Gastroesophageal sphincter (tissue), 4 donors: ENCODE results near the gene HSPA1L. TPM values are rescaled to one million over a fixed set of nuclear protein-coding genes. Genes with fewer than 3 reads are reported as not detected.
"Not testable (repeated sequence)": the region's sequence is repeated elsewhere in the genome, so short reads cannot be mapped to it uniquely, and the experiment has no call there.

ENCODE experiments used
- ATAC-seq: fragments of 150-250 bp; one replicate; pipeline ENCODE4 v1.9.1; 2016; ENCODE audit warnings: mild to moderate bottlenecking, moderate library complexity
- H3K27ac ChIP-seq, 4 donors: fragments of 200-600 bp; sonication (generic) in 3 of 4; 1 replicate in 3 of 4; 2 replicates in 1 of 4; pipeline ENCODE4 v1.5.1; 2016 to 2019
- H3K27me3 ChIP-seq: fragments of 200-600 bp; sonication (generic); one replicate; pipeline ENCODE4 v1.5.1; 2019
- H3K36me3 ChIP-seq, 2 donors: fragments of 200-600 bp; sonication (generic); one replicate each; pipeline ENCODE4 v1.5.1; 2019; ENCODE audit warnings: control low read depth in 1 of 2
- H3K4me1 ChIP-seq, 3 donors: fragments of 200-600 bp; sonication (generic); 1 replicate in 2 of 3; 2 replicates in 1 of 3; pipeline ENCODE4 v1.5.1; 2016 to 2019; ENCODE audit warnings: control low read depth in 2 of 3
- H3K4me3 ChIP-seq, 2 donors: fragments of 200-600 bp; sonication (generic); one replicate each; pipeline ENCODE4 v1.5.1; 2019; ENCODE audit warnings: mild to moderate bottlenecking in 1 of 2, moderate library complexity in 1 of 2
- H3K9me3 ChIP-seq, 3 donors: fragments of 200-600 bp; sonication (generic); one replicate each; pipeline ENCODE4 v1.5.1; 2017 to 2019; ENCODE audit warnings: control low read depth in 2 of 3
- CTCF ChIP-seq, 4 experiments: fragments of 200-600 bp in 2 of 4; fragments of 450-650 bp in 2 of 4; sonication (generic) in 1 of 4; IDR thresholded peaks; one replicate each; pipeline ENCODE4 v1.5.1; 2017 to 2019; ENCODE audit warnings: antibody characterized with exemption in 4 of 4, mild to moderate bottlenecking in 2 of 4, moderate library complexity in 2 of 4
- EP300 ChIP-seq: sonication (generic); formaldehyde crosslinking; IDR thresholded peaks from one replicate; pipeline ENCODE4 v1.6.1; 2017; ENCODE audit warnings: antibody characterized with exemption, mild to moderate bottlenecking
- POLR2A ChIP-seq, 2 donors: fragments of 450-650 bp; IDR thresholded peaks; one replicate each; pipeline ENCODE4 v1.6.1; 2017; ENCODE audit warnings: antibody characterized with exemption in 2 of 2, mild to moderate bottlenecking in 2 of 2, moderate library complexity in 1 of 2
- POLR2AphosphoS5 ChIP-seq: sonication (generic); formaldehyde crosslinking; IDR thresholded peaks from one replicate; pipeline ENCODE4 v1.6.1; 2017; ENCODE audit warnings: antibody characterized with exemption
- WGBS, 2 donors: methylation state at CpG; one replicate each; pipeline ENCODE4 v1.1.5; 2018; ENCODE audit warnings: low coverage in 1 of 2; 5-methylcytosine and 5-hydroxymethylcytosine counted together
- total RNA-seq, 4 donors: library from RNA; depleted of rRNA; stranded (reverse); fragments of >200 nt; gene quantifications; one replicate each; pipeline ENCODE4 v1.1.0, GENCODE V29; 2016

HSPA1L gene
- total RNA-seq, 4 donors from 2014 or later: 1.9 to 3.9 (median 2.6) TPM

DNA sequence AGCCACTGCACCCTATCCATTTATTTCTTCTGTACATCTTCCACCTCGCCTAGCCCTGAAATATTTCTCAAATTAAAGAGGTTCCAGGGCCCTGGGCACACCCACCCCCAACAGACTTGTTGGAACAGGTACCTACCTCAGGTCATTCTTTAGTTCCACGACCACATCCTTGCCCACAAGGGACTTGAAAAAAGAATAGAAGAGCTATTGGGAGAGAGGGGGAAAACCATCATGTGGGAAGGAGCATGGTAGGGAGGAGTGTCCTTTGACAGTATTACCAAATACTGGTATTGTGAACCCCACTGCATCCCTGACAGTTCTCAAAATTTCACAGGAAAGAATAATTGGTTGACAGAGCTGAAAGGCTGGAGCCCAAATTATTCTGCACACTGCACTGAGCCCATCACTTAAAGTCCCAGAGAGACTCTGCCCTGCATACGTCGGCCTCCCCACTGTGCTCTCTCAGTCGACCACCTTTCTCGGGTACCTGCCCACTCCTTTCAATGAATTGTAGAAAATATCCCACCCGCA is 9.1 kb downstream of the HSPA1L start:
- H3K27ac ChIP-seq: peak overlapping the region; percentile 90 to 96 (median 92)
- peaks cover 3 to 26% (median 5%) of the 10 kb centered on the region in 3 donors for H3K4me1 ChIP-seq
- ATAC-seq: peak; percentile 2
- TF ChIP-seq POLR2AphosphoS5 (no peak), CTCF (IDR thresholded peaks at IDR 0.05) (no peak), POLR2A (IDR thresholded peaks at IDR 0.05) (no peak), EP300 (no peak)
- 3 to 12% methylated on average over 5 to 7 of the region's 7 CpGs for WGBS, 2 donors
- peak overlapping the region; percentile 59 to 63 for H3K4me3 ChIP-seq
- no peaks in the 10 kb centered on the region for H3K27me3 ChIP-seq
- H3K9me3 ChIP-seq: no peaks in the 10 kb centered on the region
- peaks cover 0 to 24% of the 10 kb centered on the region in 2 donors for H3K36me3 ChIP-seq

DNA sequence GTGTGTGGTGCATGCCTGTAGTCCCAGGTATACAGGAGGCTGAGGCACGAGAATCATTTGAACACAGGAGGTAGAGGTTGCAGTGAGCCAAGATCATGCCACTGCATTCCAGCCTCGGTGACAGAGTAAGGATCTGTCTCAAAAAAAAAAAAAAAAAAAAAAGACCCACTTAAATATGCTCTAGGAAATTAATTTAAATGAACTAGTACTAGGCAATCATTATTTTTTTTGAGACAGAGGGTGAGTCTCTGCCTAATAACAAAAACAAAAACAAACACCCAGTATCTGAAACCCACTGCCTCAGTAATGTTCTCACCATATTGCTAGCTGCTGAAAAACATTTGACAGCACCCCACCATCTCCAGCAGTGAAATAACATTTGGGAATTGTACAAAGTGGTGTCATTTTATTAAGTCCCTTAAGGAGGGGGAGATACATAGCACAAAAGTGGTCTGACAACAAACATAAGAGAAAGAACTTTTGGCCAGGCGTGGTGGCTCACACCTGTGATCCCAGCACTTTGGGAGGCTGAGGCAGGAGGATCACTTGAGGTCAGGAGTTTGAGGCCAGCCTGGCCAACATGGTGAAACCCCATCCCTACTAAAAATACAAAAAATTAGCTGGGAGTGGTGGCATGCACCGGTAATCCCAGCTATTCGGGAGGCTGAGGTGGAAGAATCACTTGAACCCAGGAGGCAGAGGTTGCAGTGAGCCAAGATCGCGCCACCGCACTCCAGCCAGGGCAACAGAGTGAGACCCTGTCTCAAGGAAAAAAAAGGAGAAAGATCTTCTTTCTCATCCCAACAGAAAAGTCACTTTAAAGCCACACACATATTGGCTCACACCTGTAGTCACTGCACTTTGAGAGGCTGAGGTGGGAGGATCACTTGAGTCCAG is 13.8 kb downstream of the HSPA1L start:
- H3K4me1 ChIP-seq: peaks cover 3 to 18% (median 7%) of the 10 kb centered on the region in 3 donors
- not testable (repeated sequence) for H3K9me3 ChIP-seq, ATAC-seq, H3K27ac ChIP-seq, H3K27me3 ChIP-seq, H3K4me3 ChIP-seq
- 86% methylated on average over 6 of the region's 8 CpGs; no CpG with 5 or more reads in 1 of the 2 donors for WGBS, 2 donors
- peaks cover 0 to 36% of the 10 kb centered on the region in 2 donors for H3K36me3 ChIP-seq

DNA sequence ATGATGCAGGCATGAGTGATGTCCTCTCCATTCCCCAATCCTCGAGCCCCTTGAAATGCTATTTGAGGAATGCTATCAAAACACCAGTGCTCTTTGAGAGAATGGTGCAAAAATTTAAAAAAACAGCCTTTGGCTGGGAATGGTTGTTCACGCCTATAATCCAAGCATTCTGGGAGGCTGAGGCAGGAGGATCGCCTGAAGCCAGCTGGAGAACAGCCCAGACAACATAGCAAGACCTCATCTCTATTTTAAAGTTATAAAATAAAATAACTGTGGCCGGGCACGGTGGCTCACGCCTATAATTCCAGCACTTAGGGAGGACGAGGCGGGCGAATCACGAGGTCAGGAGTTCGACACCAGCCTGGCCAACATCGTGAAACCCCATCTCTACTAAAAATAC is 15.3 kb downstream of the HSPA1L start:
- no peak for ATAC-seq
- H3K27me3 ChIP-seq: no peaks in the 10 kb centered on the region
- H3K4me1 ChIP-seq: peaks cover 0 to 12% (median 6%) of the 10 kb centered on the region in 3 donors
- 59 to 76% methylated on average over 5 to 12 of the region's 12 CpGs for WGBS, 2 donors
- no peak overlapping the region for H3K4me3 ChIP-seq
- H3K27ac ChIP-seq: no peak overlapping the region
- H3K9me3 ChIP-seq: no peaks in the 10 kb centered on the region
- TF ChIP-seq CTCF (IDR thresholded peaks at IDR 0.05): no peak
- TF ChIP-seq POLR2A (IDR thresholded peaks at IDR 0.05): no peak
- TF ChIP-seq EP300: no peak
- no peak for TF ChIP-seq POLR2AphosphoS5
- H3K36me3 ChIP-seq: peaks cover 0 to 36% of the 10 kb centered on the region in 2 donors

DNA sequence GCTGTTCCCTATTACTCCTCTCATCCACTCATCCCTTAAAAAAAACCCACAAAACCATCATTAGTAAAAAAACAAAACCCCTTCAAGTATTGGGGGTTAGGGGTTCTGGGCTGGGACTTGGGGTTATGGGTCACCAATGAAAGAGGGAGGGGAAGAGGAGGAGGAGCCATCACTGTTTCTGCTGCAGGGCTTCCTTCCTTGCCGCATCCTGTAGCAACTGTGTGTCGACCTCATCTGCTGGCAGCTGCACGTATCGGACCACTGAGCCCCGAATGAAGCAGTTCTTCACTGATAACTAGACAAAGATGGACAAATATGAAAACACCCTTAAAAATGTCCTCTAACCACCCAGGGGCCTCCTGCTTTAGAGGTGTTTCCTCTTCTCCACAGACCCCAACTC is 17.5 kb downstream of the HSPA1L start:
- ATAC-seq: no peak
- TF ChIP-seq EP300: no peak
- no peak for TF ChIP-seq CTCF (IDR thresholded peaks at IDR 0.05)
- no peak for TF ChIP-seq POLR2A (IDR thresholded peaks at IDR 0.05)
- no peak for TF ChIP-seq POLR2AphosphoS5
- WGBS, 2 donors: 46 to 63% methylated on average over 4 to 5 of the region's 5 CpGs
- no peak overlapping the region for H3K4me3 ChIP-seq
- peaks cover 0 to 22% (median 12%) of the 10 kb centered on the region in 3 donors for H3K4me1 ChIP-seq
- H3K27me3 ChIP-seq: no peaks in the 10 kb centered on the region
- H3K9me3 ChIP-seq: no peaks in the 10 kb centered on the region
- H3K27ac ChIP-seq: peak overlapping the region in 2 of 4 donors; percentile 2 to 97
- peaks cover 0 to 30% of the 10 kb centered on the region in 2 donors for H3K36me3 ChIP-seq

DNA sequence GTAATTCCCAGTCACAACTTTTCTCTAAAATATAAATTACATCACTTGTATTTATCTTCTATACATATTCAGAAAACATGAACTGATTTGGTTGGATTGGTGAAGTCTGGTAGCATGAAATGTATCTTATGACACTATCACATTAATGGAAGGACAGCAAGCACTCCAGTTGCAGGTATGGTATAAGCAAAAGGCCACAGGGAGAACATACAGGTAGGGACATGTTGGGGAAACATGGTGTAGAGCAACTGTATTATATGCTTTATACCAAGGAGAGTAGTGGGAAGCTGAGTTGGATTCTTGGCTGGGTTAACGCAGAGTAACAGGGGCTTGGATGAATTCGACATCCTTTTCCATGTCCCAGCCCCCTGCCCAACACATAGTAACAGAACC is 18.1 kb downstream of the HSPA1L start:
- H3K27me3 ChIP-seq: no peaks in the 10 kb centered on the region
- no peak for TF ChIP-seq EP300
- TF ChIP-seq POLR2A (IDR thresholded peaks at IDR 0.05): no peak
- TF ChIP-seq POLR2AphosphoS5: no peak
- TF ChIP-seq CTCF (IDR thresholded peaks at IDR 0.05): no peak
- H3K4me1 ChIP-seq: peaks cover 0 to 22% (median 12%) of the 10 kb centered on the region in 3 donors
- peaks cover 0 to 30% of the 10 kb centered on the region in 2 donors for H3K36me3 ChIP-seq
- H3K27ac ChIP-seq: peak overlapping the region in 3 of 4 donors; percentile 41 to 97 (median 96)
- WGBS, 2 donors: 83% methylated on average over 2 of the region's 2 CpGs; no CpG with 5 or more reads in 1 of the 2 donors
- no peak overlapping the region for H3K4me3 ChIP-seq
- H3K9me3 ChIP-seq: no peaks in the 10 kb centered on the region
- no peak for ATAC-seq
